Astrocyte of the spinal cord (primary cell): ENCODE measurements around the gene ZMIZ1.

Experiments
- DNase-seq: peaks from one replicate; pipeline ENCODE4 v3.0.0; 2011; ENCODE audit warnings: low read depth, low spot score
- H3K4me3 ChIP-seq: 2 replicates; pipeline ENCODE4 v1.5.1; 2011; ENCODE audit warnings: low read depth, mild to moderate bottlenecking, low read length, moderate library complexity
- CTCF ChIP-seq: IDR thresholded peaks from 2 replicates; pipeline ENCODE4 v1.5.1; 2012; ENCODE audit warnings: low read depth, mild to moderate bottlenecking, low read length, inconsistent platforms
- in situ Hi-C: cut with HindIII; loops from 2 replicates; pipeline ENCODE4 v1.10.0; 2017; ENCODE audit warnings: low sequenced_read_pairs

Gene ZMIZ1

GRCh38 chr10:79340646-79341244 is 272.0 kb downstream of the ZMIZ1 start:
- no peak overlapping the region for H3K4me3 ChIP-seq
- DNase-seq: no peak
- TF ChIP-seq CTCF: no peak
- in situ Hi-C loops: no loop called here

- DNase-seq: no peak
- H3K4me3 ChIP-seq: no peak overlapping the region
- in situ Hi-C loops: no loop called here
- TF ChIP-seq CTCF: no peak
Measured at GRCh38 chr10:79342295-79342761, 273.6 kb downstream of the ZMIZ1 start.

- in situ Hi-C loops: no loop called here
- no peak for TF ChIP-seq CTCF
- no peak for DNase-seq
- no peak overlapping the region for H3K4me3 ChIP-seq
Measured at GRCh38 chr10:79342811-79343561, 274.2 kb downstream of the ZMIZ1 start.

GRCh38 chr10:79344502-79345195 is 275.9 kb downstream of the ZMIZ1 start:
- in situ Hi-C loops: no loop called here
- TF ChIP-seq CTCF: no peak
- no peak for DNase-seq
- no peak overlapping the region for H3K4me3 ChIP-seq

GRCh38 chr10:79345241-79346011 is 276.7 kb downstream of the ZMIZ1 start:
- H3K4me3 ChIP-seq: no peak overlapping the region
- DNase-seq: no peak
- no peak for TF ChIP-seq CTCF
- in situ Hi-C loops: no loop called here

GRCh38 chr10:79346012-79346340 is 277.2 kb downstream of the ZMIZ1 start:
- no peak for TF ChIP-seq CTCF
- in situ Hi-C loops: no loop called here
- H3K4me3 ChIP-seq: no peak overlapping the region
- no peak for DNase-seq
